ENCODE measurements around the gene SNED1. TPM values are rescaled to one million over a fixed set of nuclear protein-coding genes. Genes with fewer than 3 reads are reported as not detected.

SNED1 gene
- total RNA-seq, 1 donor from 2014 or later: 19.4 TPM

DNA sequence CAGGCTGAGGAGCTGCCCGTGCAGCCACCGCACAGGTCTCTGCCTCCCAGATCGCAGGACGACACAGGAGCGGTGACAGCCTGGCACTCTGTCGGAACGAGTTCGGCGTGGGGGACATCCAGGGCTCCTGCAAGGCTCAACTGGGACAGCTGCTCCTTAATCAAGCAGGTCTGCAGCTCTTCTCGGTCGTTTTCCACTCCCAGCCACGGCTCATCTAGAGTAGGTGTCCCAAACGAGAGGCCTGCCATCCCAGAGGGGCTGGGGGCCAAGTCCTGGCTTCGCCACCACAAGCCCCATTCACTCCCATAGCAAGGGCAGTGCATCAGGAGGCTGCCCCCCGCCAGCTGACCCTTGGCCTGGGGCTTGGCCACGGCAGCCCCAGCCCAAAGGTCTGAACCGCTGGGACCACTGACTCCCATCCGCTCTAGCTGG lies 128.4 kb downstream of the SNED1 start:
- TF ChIP-seq, protein P1, sequence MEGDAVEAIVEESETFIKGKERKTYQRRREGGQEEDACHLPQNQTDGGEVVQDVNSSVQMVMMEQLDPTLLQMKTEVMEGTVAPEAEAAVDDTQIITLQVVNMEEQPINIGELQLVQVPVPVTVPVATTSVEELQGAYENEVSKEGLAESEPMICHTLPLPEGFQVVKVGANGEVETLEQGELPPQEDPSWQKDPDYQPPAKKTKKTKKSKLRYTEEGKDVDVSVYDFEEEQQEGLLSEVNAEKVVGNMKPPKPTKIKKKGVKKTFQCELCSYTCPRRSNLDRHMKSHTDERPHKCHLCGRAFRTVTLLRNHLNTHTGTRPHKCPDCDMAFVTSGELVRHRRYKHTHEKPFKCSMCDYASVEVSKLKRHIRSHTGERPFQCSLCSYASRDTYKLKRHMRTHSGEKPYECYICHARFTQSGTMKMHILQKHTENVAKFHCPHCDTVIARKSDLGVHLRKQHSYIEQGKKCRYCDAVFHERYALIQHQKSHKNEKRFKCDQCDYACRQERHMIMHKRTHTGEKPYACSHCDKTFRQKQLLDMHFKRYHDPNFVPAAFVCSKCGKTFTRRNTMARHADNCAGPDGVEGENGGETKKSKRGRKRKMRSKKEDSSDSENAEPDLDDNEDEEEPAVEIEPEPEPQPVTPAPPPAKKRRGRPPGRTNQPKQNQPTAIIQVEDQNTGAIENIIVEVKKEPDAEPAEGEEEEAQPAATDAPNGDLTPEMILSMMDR (IDR thresholded peaks at IDR 0.05): no peak
- no peaks in the 10 kb centered on the region for H3K27me3 Mint-ChIP-seq (ENCODE audit: unreplicated experiment)
- H3K4me1 Mint-ChIP-seq (ENCODE audit: unreplicated experiment): no peaks in the 10 kb centered on the region
- H3K4me3 Mint-ChIP-seq (ENCODE audit: unreplicated experiment): no peak overlapping the region
- no peak for DNase-seq (ENCODE audit: extremely low spot score, unreplicated experiment)
- H3K27ac Mint-ChIP-seq (ENCODE audit: unreplicated experiment): no peak overlapping the region
- no peaks in the 10 kb centered on the region for H3K36me3 Mint-ChIP-seq (ENCODE audit: unreplicated experiment)
- no peaks in the 10 kb centered on the region for H3K9me3 Mint-ChIP-seq (ENCODE audit: unreplicated experiment)

DNA sequence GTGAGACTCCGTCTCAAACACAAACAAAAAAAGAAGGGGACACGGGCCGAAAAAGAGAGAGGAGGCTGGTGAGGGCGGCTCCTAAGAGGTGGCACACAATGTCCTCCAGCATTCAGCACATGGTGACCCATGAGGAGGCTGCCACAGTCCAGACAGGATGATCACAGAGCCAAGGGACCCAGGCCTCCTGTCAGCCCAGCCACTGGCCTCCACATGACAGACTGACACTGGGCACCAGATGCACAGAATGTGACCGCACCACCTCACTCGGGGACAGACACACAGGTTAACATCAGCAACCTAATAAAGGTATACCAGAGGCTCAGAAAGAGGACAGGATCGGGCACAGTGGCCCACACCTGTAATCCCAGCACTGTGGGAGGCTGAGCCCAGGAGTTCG lies 129.8 kb downstream of the SNED1 start:
- Mint-ChIP-seq H3K27me3 (ENCODE audit: unreplicated experiment) (no peaks in the 10 kb centered on the region), H3K27ac (ENCODE audit: unreplicated experiment) (no peak overlapping the region), H3K9me3 (ENCODE audit: unreplicated experiment) (no peaks in the 10 kb centered on the region), H3K4me1 (ENCODE audit: unreplicated experiment) (no peaks in the 10 kb centered on the region), H3K4me3 (ENCODE audit: unreplicated experiment) (no peak overlapping the region), H3K36me3 (ENCODE audit: unreplicated experiment) (no peaks in the 10 kb centered on the region)
- TF ChIP-seq, protein P1 (IDR thresholded peaks at IDR 0.05): no peak
- no peak for DNase-seq (ENCODE audit: extremely low spot score, unreplicated experiment)

DNA sequence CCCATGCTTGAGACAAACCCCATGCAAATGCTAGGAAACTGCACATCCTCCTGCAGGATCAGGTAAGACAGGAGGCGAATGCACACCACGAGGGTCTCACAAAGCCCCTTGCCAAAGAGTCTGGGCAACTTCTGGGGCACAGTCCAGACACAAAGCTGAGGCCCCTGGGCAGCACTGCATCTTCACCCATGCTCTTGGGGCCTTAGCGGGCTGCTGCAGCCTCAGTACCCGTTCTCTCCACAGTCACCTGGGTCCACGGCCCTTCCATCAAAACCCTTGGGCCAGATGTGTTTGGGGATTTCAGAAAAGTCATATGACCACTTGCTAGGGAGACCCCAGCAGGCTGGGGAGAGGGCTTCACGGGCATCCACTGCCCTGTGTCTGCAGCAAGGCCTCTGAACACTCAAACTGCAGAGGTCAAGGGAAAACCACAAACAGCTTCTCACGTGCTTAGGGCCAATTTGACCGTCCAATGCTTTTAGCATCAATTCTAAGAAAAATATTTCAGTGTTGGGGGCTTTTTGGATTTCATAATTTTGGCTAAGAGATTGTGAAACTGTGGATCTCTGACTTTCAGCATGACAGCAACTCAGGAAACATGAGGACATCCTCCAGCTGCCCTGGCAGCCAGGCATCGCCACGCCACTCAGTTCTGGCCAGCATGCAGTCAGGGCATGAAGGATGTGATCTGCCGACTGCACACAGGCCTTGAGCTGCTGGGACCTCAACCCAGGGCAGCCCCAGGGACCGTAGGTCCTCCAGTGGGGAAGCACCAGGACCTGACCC lies 130.9 kb downstream of the SNED1 start:
- TF ChIP-seq, protein P1 (IDR thresholded peaks at IDR 0.05): no peak
- H3K27ac Mint-ChIP-seq (ENCODE audit: unreplicated experiment): no peak overlapping the region
- H3K9me3 Mint-ChIP-seq (ENCODE audit: unreplicated experiment): no peaks in the 10 kb centered on the region
- no peaks in the 10 kb centered on the region for H3K36me3 Mint-ChIP-seq (ENCODE audit: unreplicated experiment)
- no peaks in the 10 kb centered on the region for H3K27me3 Mint-ChIP-seq (ENCODE audit: unreplicated experiment)
- H3K4me3 Mint-ChIP-seq (ENCODE audit: unreplicated experiment): no peak overlapping the region
- no peaks in the 10 kb centered on the region for H3K4me1 Mint-ChIP-seq (ENCODE audit: unreplicated experiment)
- DNase-seq (ENCODE audit: extremely low spot score, unreplicated experiment): no peak

DNA sequence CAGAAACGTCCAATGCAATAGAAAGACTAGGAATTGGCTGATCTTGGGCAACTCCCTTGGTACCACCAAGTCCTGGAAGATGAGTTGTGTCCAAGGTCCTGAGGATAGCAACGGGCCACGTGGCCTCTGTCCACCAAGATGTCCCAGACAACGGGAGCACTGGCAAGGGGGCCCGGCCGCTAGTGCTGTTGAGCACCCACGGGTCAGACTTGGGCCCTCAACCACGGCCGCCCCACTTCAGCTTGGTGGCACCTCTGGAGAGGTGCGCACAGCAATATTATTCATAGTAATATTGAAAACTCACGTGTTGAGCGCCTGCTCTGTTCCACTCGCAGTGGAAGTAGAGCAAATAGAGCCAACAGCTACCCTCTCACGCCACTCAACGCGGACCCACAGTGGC lies 131.9 kb downstream of the SNED1 start:
- no peaks in the 10 kb centered on the region for H3K27me3 Mint-ChIP-seq (ENCODE audit: unreplicated experiment)
- no peak overlapping the region for H3K4me3 Mint-ChIP-seq (ENCODE audit: unreplicated experiment)
- no peaks in the 10 kb centered on the region for H3K4me1 Mint-ChIP-seq (ENCODE audit: unreplicated experiment)
- no peak overlapping the region for H3K27ac Mint-ChIP-seq (ENCODE audit: unreplicated experiment)
- no peaks in the 10 kb centered on the region for H3K36me3 Mint-ChIP-seq (ENCODE audit: unreplicated experiment)
- H3K9me3 Mint-ChIP-seq (ENCODE audit: unreplicated experiment): no peaks in the 10 kb centered on the region
- TF ChIP-seq, protein P1 (IDR thresholded peaks at IDR 0.05): no peak
- no peak for DNase-seq (ENCODE audit: extremely low spot score, unreplicated experiment)

DNA sequence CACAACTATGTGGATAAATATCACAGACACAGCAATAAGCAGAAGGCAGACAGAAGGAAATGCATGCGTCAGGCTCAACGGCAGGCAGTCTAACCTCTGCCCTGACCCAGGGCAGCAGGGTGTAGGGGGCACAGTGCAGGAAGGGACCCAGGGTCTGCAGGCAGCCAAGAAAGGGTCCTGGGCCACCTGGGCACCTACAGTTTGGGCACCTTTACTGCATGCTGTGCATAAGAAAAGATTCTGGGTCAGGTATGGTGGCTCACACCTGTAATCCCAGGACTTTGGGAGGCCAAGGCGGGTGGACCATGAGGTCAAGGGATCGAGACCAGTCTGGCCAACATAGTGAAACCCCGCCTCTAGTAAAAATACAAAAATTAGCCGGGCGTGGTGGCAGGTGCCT lies 133.1 kb downstream of the SNED1 start:
- no peaks in the 10 kb centered on the region for H3K4me1 Mint-ChIP-seq (ENCODE audit: unreplicated experiment)
- no peaks in the 10 kb centered on the region for H3K36me3 Mint-ChIP-seq (ENCODE audit: unreplicated experiment)
- no peak overlapping the region for H3K27ac Mint-ChIP-seq (ENCODE audit: unreplicated experiment)
- H3K4me3 Mint-ChIP-seq (ENCODE audit: unreplicated experiment): no peak overlapping the region
- no peak for DNase-seq (ENCODE audit: extremely low spot score, unreplicated experiment)
- TF ChIP-seq, protein P1 (IDR thresholded peaks at IDR 0.05): no peak
- H3K9me3 Mint-ChIP-seq (ENCODE audit: unreplicated experiment): no peaks in the 10 kb centered on the region
- no peaks in the 10 kb centered on the region for H3K27me3 Mint-ChIP-seq (ENCODE audit: unreplicated experiment)

Measured in osteocyte (in vitro differentiated cells).